GM12892 (cell line): ENCODE results near the gene BRD9.

Experiments used
- POLR2A ChIP-seq: IDR thresholded peaks from 2 replicates; pipeline ENCODE4 v1.6.1; 2011; ENCODE audit warnings: low read depth, low read length, control low read depth
- POLR2AphosphoS5 ChIP-seq: IDR thresholded peaks from 2 replicates; pipeline ENCODE4 v1.6.1; 2011; ENCODE audit warnings: low read depth, low read length, control low read depth
- TAF1 ChIP-seq: IDR thresholded peaks from 2 replicates; pipeline ENCODE4 v1.6.1; 2011; ENCODE audit warnings: low read depth, mild to moderate bottlenecking, control low read depth, low read length, borderline replicate concordance

DNA sequence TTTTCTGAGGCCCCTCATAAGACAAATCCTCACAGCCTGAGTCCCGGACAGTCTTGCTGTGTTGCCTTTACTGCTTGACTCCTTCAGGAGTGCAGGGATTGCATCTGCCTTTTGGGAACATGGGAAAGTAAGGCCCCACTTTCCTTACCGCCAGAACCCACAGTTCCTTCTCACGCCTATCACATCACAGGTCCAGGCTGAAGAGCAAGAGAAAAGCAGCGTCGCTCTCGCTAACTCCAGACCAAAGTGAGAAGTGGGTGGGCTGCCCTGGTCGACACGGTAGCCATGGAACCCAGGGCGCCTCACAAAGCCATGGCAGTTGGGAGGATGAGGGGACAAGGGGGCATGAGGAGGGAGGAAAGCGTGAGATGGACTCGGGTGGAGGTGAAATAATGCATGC, 33.9 kb downstream of the BRD9 start:
- TF ChIP-seq POLR2A (no peak), POLR2AphosphoS5 (no peak), TAF1 (no peak)
